Smooth muscle cell (in vitro differentiated cells): ENCODE data around the gene ATP10B. TPM values are rescaled to one million over a fixed set of nuclear protein-coding genes. Genes with fewer than 3 reads are reported as not detected.

Source experiments
- DNase-seq: peaks from one replicate; lab custom pipeline; 2025; ENCODE audit not compliant: unreplicated experiment; lab: John Stamatoyannopoulos, UW
- H2AFZ ChIP-seq: fragments of 200-600 bp; sonication (generic); 2 replicates; pipeline ENCODE4 v1.6.0; 2016; ENCODE audit warnings: antibody characterized with exemption, low read depth, mild to moderate bottlenecking
- H3F3A ChIP-seq: fragments of 200-600 bp; sonication (generic); 2 replicates; pipeline ENCODE4 v1.6.0; 2017; ENCODE audit warnings: antibody characterized with exemption, low read depth
- H3K27ac ChIP-seq: fragments of 200-600 bp; sonication (generic); 2 replicates; pipeline ENCODE4 v1.5.1; 2016; ENCODE audit warnings: low read depth, mild to moderate bottlenecking
- H3K27me3 ChIP-seq: fragments of 200-600 bp; sonication (generic); 2 replicates; pipeline ENCODE4 v1.6.1; 2016; ENCODE audit warnings: low read depth, mild to moderate bottlenecking
- H3K36me3 ChIP-seq: fragments of 200-600 bp; sonication (generic); 2 replicates; pipeline ENCODE4 v1.5.1; 2016; ENCODE audit warnings: low read depth
- H3K4me1 ChIP-seq: fragments of 200-600 bp; sonication (generic); 2 replicates; pipeline ENCODE4 v1.5.1; 2016; ENCODE audit warnings: low read depth
- H3K4me2 ChIP-seq: fragments of 200-600 bp; sonication (generic); 2 replicates; pipeline ENCODE4 v1.6.0; 2016; ENCODE audit warnings: mild to moderate bottlenecking
- H3K4me3 ChIP-seq: fragments of 200-600 bp; sonication (generic); 2 replicates; pipeline ENCODE4 v1.5.1; 2016; ENCODE audit warnings: mild to moderate bottlenecking
- H3K79me2 ChIP-seq: fragments of 200-600 bp; sonication (generic); 2 replicates; pipeline ENCODE4 v1.6.0; 2016; ENCODE audit warnings: low read depth, mild to moderate bottlenecking
- H3K9ac ChIP-seq: fragments of 200-600 bp; sonication (generic); 2 replicates; pipeline ENCODE4 v1.6.0; 2016; ENCODE audit warnings: low read depth
- H3K9me3 ChIP-seq: fragments of 200-600 bp; sonication (generic); replicated peaks from 2 replicates; pipeline ENCODE4 v1.5.1; 2016; ENCODE audit warnings: low read depth
- H4K20me1 ChIP-seq: fragments of 200-600 bp; sonication (generic); 2 replicates; pipeline ENCODE4 v1.6.0; 2016; ENCODE audit warnings: low read depth
- CTCF ChIP-seq: fragments of 200-600 bp; sonication (generic); IDR thresholded peaks from 2 replicates; pipeline ENCODE4 v1.5.1; 2017; ENCODE audit warnings: borderline replicate concordance, mild to moderate bottlenecking, antibody characterized with exemption; ENCODE audit not compliant: insufficient read depth, poor library complexity, severe bottlenecking
- WGBS: methylation state at CpG from one replicate; pipeline ENCODE4 v1.1.7; 2016; ENCODE audit warnings: low lambda C conversion rate; 5-methylcytosine and 5-hydroxymethylcytosine counted together
- polyA plus RNA-seq: library from polyadenylated mRNA; unstranded; fragments of >200 nt; fragmentation: Nextera tagmentation; extraction: Ambion mirVana; gene quantifications from 2 replicates; pipeline ENCODE4 v1.2.1, GENCODE V29; 2016
- total RNA-seq: library from RNA; depleted of rRNA; stranded (reverse); fragments of >200 nt; gene quantifications from 2 replicates; pipeline ENCODE4 v1.2.3, GENCODE V29; 2014

The ATP10B gene
- total and polyA plus RNA-seq, 2 experiments from 2014 or later = 0.13 TPM; not detected in 1

- Histone ChIP-seq H3K27me3 (no peaks in the 10 kb centered on the region), H3K9me3 (no peaks in the 10 kb centered on the region), H3K79me2 (no peaks in the 10 kb centered on the region), H2AFZ (no peak overlapping the region), H3K9ac (no peak overlapping the region), H3K4me3 (no peak overlapping the region), H3F3A (no peaks in the 10 kb centered on the region), H3K27ac (no peak overlapping the region), H4K20me1 (no peaks in the 10 kb centered on the region), H3K4me2 (no peak overlapping the region), H3K36me3 (no peaks in the 10 kb centered on the region), H3K4me1 (peaks cover 3% of the 10 kb centered on the region)
- no peak for TF ChIP-seq CTCF
- no peak for DNase-seq
- WGBS = 93% methylated on average over 7 of the region's 7 CpGs
Observed at GRCh38 chr5:160792732-160793529, 59.1 kb downstream of the ATP10B start.

- H3F3A ChIP-seq = no peaks in the 10 kb centered on the region
- no peaks in the 10 kb centered on the region for H3K36me3 ChIP-seq
- no peak overlapping the region for H3K27ac ChIP-seq
- no peaks in the 10 kb centered on the region for H3K27me3 ChIP-seq
- no peak overlapping the region for H3K4me3 ChIP-seq
- no peaks in the 10 kb centered on the region for H3K79me2 ChIP-seq
- TF ChIP-seq CTCF = no peak
- no peak overlapping the region for H2AFZ ChIP-seq
- DNase-seq = no peak
- H3K4me2 ChIP-seq = no peak overlapping the region
- H3K4me1 ChIP-seq = peaks cover 3% of the 10 kb centered on the region
- 80% methylated on average over 2 of the region's 2 CpGs for WGBS
- no peaks in the 10 kb centered on the region for H3K9me3 ChIP-seq
- no peak overlapping the region for H3K9ac ChIP-seq
- no peaks in the 10 kb centered on the region for H4K20me1 ChIP-seq
Observed at GRCh38 chr5:160792281-160792680, 59.7 kb downstream of the ATP10B start.

- no peaks in the 10 kb centered on the region for H3K36me3 ChIP-seq
- no peaks in the 10 kb centered on the region for H4K20me1 ChIP-seq
- no peak overlapping the region for H3K9ac ChIP-seq
- DNase-seq = no peak
- H3K4me1 ChIP-seq = peaks cover 3% of the 10 kb centered on the region
- no peak overlapping the region for H3K4me3 ChIP-seq
- TF ChIP-seq CTCF = no peak
- no peak overlapping the region for H3K4me2 ChIP-seq
- H3K9me3 ChIP-seq = no peaks in the 10 kb centered on the region
- H3F3A ChIP-seq = no peaks in the 10 kb centered on the region
- WGBS = 92% methylated on average over 3 of the region's 3 CpGs
- H2AFZ ChIP-seq = no peak overlapping the region
- H3K27me3 ChIP-seq = no peaks in the 10 kb centered on the region
- no peak overlapping the region for H3K27ac ChIP-seq
- no peaks in the 10 kb centered on the region for H3K79me2 ChIP-seq
Observed at GRCh38 chr5:160789219-160789859, 62.7 kb downstream of the ATP10B start.
